Stimulated activated CD8-positive, alpha-beta memory T cell treated with anti-CD3 and anti-CD28 coated beads, Interleukin-2, amount 100 ng/mL, for 48 hours (primary cell): ENCODE results near the gene YKT6.
"Not testable (repeated sequence)": the region's sequence is repeated elsewhere in the genome, so short reads cannot be mapped to it uniquely, and the experiment has no call there.

ENCODE experiments used
- DNase-seq, 2 donors: peaks; one replicate each; pipeline ENCODE4 v3.0.0-alpha.2; 2020; ENCODE audit warnings: low read depth in 2 of 2

The YKT6 gene

DNA sequence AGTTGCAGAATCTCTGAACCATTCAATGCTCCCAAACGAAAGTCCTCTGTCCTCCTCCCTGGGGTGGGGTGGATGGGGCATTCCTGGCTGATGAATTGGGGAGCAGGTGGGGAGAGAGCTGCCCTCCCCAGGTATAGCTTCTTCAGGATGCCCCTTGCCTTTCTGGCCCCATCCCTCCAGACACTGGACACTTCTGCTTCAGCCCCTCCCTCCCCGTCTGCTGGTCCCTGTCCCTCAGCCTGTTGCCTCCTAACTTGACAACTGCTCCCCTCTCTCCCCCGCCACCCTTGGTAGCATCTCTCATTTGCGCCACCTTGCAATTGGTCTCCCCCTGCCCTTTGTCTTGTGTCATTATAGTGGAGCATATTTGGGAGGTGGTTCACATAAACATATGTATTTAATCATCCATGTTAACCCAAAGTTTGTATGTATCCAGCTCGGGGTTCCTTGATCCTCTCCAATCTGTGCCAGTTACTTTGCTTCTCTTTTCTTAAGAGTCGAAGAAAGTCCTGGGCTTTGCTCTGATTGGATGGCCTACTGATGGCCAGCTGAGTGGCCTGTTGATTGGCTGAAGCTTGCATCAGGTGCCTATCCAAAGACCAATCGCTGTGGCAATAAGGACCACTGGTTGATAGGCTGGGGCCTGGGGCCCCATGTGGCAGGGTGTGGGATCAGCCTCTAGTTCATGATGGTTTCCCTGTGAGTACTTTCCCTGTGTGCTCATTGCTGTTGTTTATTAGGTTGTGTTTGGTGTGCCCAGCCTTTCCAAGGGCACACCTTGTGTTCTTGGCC is 7.6 kb upstream of the YKT6 start:
- DNase-seq: no peak

DNA sequence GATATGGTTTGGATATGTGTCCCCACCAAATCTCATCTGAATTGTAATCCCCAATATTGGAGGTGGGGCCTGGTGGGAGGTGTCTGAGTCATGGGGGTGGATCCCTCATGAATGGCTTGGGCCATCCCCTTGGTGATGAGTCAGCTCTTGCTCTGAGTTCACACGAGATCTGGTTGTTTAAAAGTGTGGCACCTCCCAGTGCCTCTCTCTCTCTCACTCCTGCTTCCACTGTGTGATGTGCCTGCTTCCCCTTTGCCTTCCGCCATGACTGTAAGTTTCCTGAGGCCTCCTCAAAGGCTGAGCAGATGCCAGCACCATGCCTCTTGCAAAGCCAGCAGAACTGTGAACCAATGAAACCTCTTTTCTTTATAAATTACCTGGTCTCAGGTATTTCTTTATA is 6.7 kb upstream of the YKT6 start:
- peak in 1 of 2 donors; percentile 29 for DNase-seq

DNA sequence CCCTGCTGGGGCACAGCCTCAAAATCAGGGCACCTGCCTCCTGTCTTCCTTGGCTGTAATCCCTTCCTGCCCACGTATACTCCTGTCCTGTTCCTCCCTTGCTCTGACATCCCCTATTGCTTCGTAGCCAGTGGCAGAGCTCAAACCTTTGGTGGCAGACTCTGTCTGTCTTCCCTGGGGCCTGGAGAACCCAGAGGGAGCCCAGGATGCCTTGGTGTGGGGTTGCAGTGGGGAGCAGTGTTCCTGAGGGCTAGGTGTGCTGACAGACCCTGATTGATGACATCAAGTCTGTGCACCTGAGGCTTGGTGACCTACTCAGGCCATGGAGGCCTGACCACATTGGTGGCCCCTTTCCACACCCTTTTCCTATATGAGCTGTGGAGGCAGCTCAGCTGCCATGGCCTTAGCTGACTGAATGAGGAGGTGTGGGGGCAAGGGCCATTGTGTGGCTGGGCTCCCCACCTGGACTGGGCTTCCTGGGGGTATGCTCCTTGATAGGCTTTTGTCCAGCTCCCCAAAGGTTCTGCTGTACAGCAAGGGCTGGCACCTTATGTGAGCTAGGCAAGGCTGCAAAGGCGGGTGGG is 6.1 kb upstream of the YKT6 start:
- DNase-seq: no peak

DNA sequence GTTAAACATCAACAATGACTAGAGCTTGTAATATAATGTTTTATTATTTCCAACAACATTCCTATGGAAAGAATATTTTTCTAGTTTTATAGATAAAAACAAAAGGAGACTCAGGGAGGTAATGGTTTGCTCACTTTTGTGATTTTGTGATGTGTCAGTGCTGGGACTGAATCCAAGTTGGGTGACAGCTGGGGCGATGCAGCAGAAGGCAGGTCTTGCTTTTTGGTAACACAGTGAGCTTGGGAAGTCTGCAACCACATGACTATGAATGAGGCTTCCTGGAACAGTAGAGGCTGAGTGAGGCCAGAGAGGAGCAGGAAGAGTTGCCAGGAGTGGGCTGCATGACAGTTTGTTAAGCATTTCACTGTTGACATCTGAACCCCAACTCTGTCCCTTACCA is 4.9 kb upstream of the YKT6 start:
- no peak for DNase-seq

DNA sequence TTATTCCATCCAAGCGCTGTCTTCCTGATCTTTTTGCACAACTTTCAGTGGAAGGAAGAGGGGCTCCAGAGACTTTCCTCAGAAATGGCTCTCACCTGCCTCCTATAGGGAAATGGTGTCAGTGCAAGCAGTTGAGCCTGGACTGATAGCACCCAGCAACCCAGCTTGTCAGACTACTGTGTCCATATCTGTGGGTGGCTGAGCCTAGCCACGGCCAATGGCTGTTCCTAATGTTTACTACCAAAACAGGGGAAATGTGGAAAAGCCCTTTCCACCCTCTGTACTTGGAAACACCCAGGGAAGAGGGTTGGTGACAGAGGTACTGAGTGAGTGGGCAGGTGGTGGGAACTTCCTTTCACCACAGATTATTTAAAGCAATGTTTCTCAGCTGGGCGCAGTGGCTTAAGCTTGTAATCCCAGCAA is 4.3 kb upstream of the YKT6 start:
- no peak for DNase-seq

DNA sequence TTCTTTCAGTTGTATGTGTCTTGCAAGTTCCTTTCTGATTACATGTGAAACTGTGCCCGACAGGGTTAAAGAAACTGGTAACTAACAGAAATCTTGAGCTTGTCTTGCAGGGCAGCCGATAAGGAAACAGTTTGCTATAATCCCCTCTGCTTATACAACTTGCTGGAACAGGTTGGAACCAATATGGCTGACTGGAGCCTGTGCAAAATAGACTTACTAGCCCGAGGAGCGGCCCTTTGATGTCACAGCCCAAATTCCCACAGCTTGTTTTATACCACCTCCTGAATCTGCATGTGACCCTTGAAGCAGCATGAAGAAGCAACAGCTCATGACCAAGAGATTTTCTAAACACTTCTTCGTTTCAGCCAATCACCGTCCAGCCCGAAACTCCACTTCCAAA is 3.3 kb upstream of the YKT6 start:
- no peak for DNase-seq

DNA sequence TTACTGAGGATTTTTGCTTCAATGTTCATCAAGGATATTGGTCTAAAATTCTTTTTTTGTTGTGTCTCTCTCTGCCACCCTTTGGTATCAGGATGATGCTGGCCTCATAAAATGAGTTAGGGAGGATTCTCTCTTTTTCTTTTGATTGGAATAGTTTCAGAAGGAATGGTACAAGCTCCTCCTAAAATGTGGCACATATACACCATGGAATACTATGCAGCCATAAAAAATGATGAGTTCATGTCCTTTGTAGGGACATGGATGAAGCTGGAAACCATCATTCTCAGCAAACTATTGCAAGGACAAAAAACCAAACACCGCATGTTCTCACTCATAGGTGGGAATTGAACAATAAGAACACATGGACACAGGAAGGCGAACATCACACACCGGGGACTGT is 615 bp upstream of the YKT6 start:
- not testable (repeated sequence) for DNase-seq

DNA sequence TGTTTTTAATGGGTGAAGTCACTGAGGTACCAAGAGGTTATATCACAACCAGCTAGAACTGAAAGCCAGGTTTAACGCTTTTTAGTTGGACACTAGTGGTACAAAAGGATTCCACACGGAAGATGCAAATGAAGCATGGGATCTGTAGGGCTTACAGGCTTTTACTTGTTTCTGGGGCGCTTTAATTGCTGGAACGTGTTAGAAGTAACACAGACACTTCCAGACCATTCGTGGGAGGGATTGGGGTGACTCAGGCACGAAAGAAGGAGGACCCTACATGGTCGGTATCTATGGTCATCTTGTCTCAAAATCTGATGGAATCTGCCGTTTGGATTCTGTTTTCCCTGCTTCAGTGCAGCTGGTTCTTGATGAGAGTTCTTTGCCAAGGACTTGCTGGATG is 1.0 kb downstream of the YKT6 start:
- DNase-seq: no peak

DNA sequence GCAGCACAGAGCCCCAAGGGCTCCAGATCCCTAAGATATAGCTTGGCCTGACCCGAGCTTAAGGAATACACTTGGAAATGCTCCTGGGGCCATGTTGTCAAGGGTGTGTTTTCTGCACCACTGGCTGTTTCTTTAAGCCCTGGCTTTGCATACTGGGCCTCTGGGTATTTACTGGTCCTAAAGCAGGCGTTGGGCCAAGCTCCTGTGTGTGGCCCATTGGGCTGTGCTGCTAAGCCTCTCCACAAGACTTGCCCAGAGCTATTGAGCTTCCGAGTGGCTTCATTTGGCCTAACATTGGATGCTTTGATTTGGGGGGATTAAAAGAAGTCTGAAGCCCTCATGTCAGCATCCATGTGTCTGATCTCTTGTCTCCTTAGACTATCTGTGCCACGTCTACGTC is 5.2 kb downstream of the YKT6 start:
- DNase-seq: no peak

DNA sequence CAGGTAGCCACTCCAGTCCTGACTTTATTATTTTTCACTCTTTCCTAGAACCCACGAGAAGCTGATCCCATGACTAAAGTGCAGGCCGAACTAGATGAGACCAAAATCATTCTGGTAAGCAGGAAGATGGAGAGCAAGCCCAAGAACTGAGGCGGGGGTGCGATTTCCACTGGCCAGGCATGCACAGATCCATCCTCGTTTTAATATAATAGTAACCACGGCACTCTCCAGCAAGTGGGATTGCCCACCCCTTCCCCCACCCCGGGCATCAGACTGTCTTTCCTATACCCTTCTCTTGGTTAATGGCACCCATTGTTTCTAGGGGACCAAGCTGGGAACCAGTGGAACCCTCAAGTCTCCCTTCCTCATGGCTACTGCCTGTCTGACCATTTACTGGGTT is 7.3 kb downstream of the YKT6 start:
- no peak for DNase-seq

DNA sequence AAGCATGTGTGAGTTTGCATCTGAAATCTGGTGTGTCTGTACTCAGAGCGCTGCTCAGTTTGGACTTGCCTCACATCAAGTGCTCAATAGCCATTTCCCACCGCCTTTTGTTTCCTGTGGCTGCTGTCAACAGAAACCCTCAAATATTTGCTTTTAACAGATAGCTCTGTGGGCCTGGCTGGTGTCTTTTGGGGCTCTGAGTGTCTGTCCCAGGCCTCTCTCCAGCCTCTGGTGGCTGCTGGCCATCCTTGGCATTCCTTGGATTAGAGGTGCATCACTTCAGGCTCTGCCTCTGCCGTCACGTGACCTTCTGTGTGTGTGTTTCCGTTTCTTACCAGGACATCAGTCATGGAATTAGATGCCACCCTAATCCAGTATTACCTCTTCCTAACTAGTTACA is 9.3 kb downstream of the YKT6 start:
- DNase-seq: no peak

DNA sequence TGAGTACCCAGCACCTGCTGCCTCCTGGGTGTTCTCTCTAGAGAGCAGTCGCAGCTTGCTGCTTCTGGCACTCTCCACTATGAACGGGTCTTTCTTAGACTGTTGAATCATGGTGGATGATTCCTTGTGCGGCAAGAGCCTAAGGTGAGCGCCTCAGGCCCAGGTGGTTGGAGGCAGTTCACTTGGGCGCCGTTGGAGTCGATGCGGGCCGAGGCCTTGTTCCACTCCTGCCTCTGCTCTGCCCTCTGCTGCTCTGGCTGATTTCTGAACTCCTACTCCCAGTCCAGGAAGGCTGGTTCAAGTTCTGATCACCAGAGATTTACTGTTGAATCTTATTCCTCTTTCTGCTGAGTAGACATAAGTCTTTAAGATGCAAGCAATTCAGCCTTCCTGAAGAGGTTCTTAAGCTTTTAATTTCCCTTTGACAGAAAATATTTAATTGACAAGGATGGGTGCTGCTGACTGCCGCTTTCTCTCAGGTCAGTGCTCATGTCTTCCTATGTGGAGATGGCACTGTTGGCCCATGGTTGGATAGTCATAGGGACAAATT is 10.4 kb downstream of the YKT6 start:
- DNase-seq: no peak

DNA sequence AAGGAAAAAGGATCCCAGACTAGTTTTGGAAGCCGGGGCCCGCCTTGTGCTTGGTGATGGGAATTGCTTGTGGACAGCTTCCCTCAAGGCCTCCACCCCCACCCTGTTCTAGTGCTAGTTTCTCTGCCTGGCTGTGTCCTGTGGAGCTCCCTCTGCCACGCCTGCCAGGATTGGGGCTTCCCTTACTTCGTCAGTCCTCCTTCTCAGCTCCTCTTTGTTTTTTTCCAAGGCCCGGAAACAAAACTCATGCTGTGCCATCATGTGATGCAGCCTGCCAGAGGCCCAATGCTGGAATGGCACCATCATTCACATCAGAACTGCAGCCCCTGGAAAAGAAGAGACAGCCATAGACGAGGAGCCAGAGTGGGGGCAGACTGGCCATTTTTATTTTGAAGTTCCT is 11.2 kb downstream of the YKT6 start:
- no peak for DNase-seq

DNA sequence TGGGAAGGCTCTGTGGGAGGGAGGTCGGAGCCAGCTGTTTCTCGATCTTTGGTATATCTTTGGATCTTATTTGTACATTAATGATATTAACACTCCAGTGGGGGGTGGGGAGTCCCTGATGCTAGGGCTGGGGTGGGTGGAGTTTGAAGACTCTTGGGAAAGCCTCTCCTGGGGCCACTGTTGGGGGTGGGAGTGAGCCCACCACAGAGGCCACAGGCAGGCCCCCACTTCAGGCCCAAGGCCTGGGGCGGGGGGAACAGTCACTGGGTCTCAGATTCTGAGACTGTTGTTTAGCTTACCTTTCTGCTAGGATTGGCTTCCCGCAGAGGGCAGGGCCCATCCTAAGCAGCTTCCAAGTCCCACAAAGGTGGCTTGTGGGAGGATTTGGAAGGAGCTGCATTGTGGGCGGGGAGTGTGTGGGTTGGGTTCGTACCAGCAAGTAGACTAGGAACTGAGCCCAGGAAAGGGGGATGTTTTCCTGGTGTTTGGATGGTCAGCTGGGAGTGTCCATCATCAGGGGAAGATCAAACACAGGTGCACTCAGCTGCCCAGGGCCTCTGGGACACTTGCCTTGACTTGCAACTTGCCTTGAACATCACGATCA is 11.9 kb downstream of the YKT6 start:
- no peak for DNase-seq

DNA sequence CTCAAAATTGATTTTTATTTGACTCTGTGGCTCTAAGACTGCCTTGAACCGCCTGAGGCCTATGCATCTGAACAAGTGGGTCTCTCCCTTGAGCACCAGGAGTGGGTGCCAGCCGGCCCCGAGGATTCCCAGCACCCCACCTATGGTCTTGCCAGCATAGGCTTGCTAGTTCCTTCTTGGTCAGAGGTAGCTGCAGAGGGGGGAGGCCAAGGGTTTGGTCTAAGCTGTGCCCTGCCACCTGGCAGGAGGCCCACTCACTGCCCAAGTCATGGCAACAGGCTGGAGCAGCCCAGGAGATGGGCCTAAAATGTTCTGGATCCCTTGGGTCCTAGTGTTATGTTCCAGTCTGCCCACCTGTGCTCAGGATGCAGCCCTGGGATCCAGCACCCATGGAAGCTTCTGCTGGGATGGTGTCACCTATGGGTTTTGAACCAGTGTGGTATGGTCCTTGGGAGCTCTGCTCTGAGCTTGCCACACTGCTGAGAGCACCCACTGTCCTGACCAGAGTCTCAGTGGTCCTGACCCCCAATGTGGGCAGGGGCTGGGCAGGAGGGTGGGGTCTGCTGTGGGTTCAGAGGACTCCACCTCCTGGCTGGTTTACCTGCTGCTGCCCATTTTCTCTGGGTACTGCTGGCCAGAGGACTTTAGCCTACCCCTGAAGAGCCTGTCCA is 12.6 kb downstream of the YKT6 start:
- DNase-seq: no peak

DNA sequence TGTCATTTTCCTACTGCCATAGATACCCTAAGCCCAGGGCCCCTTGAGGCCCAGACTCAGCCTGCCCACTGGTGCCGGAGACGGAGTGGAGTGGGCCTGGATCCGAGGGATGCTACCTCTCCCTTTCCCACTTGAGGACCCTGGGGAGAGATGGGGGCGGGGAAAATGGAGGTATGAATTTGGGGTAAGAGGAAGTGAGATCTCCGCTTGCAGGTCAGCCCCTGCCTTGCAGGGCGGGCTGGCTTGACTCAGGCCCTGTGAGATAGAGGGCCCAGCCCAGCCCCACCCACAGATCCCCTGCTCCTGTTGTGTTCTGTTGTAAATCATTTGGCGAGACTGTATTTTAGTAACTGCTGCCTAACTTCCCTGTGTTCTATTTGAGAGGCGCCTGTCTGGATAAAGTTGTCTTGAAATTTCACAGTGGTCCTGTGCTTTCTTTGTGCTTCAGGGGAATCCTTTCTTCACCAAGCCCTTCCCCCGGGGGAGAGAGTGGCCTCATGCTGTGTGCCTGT is 13.2 kb downstream of the YKT6 start:
- no peak for DNase-seq

DNA sequence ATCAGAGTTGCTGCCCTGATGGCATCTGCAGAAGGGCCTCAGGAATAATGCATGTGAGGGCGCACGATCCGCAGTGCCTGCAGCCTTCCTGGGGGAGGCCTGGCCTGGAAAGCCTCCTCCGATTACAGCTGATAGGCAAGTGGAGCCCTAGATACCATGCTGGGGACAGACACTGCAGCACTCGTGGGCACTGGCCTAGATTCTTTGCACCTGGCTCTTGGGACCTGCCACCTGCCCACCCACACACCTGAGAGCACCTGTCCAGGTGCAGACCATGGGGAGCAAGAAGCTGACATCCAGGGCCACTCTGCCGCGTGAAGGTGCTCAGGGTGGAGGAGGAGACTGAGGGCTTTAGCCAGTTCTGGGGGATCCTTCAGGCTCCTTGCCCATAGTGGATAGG is 14.8 kb downstream of the YKT6 start:
- no peak for DNase-seq

DNA sequence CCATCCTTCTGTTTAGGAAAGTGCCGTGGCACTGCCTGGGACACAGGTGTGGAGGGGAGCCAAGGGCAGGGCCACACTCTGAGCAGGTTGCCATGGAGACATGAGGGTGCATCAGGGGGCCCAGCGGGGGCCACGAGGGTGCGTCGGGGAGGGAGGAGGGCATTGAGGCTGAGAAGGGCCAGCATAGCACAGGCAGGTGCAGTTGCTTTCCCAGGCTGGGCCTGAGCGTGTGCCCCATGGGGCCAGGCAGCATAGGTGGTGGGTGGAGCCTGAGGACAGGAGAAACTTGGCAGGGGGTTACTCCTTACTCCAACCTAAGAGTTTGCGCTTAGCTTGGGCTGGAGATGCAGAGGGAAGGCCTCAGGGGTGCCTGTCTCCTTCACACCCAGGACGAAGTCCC is 15.2 kb downstream of the YKT6 start:
- no peak for DNase-seq

DNA sequence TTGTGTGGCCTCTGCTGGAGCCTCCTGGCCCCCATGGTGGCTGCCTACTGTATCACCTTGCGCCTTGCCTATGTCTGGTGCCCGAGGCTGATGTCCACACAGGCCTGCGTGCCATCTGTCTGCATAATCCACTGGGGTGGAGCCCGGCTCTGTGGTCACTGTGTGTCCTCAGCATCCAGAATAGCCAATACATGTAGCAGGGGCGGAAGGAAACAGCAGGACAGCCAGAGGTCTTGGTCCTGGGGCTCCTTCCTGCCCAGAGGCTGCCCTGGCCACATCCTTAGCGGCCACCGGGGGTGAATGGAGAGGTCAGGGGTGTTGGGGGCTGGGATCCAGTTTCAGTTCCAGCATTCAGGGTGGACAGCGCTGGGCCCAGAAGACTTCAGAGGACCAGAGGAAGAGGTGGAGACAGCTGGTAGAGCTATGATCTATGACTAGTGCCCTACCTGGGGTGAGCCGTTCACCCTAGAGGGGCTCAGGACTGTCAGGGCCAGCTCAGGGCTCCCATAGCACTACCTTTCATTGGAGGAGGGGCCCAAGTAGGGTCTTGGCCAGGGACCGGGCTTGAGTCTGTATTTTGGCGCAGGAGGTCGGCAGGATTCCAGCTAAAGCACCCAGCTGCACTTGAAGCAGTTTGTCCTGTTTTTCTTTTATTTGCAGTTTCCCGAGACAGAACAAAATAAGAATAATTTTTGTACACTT is 15.9 kb downstream of the YKT6 start:
- DNase-seq: no peak

DNA sequence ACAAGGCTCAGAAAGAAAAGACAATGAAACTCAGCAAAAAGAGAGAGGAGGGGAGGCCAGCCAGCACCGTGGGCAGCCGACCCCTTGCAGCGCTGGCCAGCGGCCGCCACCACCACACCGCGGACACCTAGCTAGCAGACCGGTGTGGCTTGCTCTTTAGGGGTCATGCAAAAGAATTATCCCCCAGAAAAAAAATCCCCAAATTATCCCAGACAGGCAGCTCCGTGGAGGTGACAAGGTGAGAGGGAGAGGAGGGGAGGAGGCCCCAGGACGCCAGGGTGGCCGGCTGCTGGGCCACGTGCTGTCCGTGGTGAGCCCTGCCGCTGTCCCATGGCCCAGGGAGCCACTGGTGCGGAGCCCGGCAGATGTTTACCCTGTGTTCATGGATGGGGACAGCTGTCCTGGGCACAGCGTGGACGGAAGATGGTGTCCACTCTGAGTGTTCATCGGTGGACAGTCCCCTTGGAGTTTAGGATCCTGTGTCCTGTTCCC is 16.5 kb downstream of the YKT6 start:
- DNase-seq: no peak

DNA sequence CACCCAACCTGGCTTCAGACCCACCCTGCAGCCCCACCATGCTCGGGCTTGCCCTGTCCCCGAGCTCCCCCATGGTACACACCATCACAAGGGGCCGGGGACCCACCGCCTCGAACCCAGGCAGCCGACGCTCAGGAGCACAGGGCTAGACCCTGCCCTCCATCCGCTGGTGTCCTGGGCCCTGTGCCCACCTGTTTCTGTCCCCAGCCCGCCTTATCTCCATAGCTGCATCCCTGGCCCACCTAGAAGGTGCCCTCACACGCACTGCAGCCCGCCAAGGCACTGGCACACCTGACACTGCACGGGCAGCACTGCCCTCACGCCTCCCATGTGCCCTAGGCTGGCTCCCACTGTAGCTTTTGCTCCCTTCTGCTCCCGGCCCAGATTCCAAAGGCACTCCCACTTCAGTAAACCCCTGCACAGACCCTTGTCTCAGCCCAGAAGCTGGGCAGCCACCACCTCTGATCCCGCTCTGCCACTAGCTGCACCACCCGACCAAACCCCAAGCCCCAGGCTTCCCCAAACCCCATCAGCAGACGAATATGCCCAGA is 17.1 kb downstream of the YKT6 start:
- no peak for DNase-seq
